Neural progenitor cell (in vitro differentiated cells): ENCODE results near the gene CEP85. TPM values are rescaled to one million over a fixed set of nuclear protein-coding genes. Genes with fewer than 3 reads are reported as not detected.

ENCODE experiments used
- DNase-seq: peaks from one replicate; pipeline ENCODE4 v3.0.0-alpha.2; 2016; ENCODE audit warnings: low spot score
- H2AFZ ChIP-seq: fragments of 200-600 bp; sonication (generic); replicated peaks from 2 replicates; pipeline ENCODE4 v1.6.1; 2016; ENCODE audit warnings: antibody characterized with exemption
- H3F3A ChIP-seq: fragments of 200-600 bp; sonication (generic); 2 replicates; pipeline ENCODE4 v1.6.1; 2016; ENCODE audit warnings: antibody characterized with exemption, low read depth
- H3K27ac ChIP-seq: fragments of 200-600 bp; sonication (generic); 2 replicates; pipeline ENCODE4 v1.5.1; 2016; ENCODE audit warnings: mild to moderate bottlenecking
- H3K27me3 ChIP-seq: fragments of 200-600 bp; sonication (generic); 2 replicates; pipeline ENCODE4 v1.6.1; 2016; ENCODE audit warnings: mild to moderate bottlenecking, moderate library complexity
- H3K36me3 ChIP-seq: fragments of 200-600 bp; sonication (generic); 2 replicates; pipeline ENCODE4 v1.5.1; 2016
- H3K4me1 ChIP-seq: fragments of 200-600 bp; sonication (generic); 2 replicates; pipeline ENCODE4 v1.6.1; 2016; ENCODE audit warnings: mixed run types
- H3K4me2 ChIP-seq: fragments of 200-600 bp; sonication (generic); 2 replicates; pipeline ENCODE4 v1.6.1; 2016
- H3K4me3 ChIP-seq: fragments of 200-600 bp; sonication (generic); 2 replicates; pipeline ENCODE4 v1.5.1; 2016
- H3K79me2 ChIP-seq: fragments of 200-600 bp; sonication (generic); 2 replicates; pipeline ENCODE4 v1.6.1; 2016; ENCODE audit warnings: low read depth
- H3K9ac ChIP-seq: fragments of 200-600 bp; sonication (generic); 2 replicates; pipeline ENCODE4 v1.6.1; 2016
- H3K9me3 ChIP-seq: fragments of 200-600 bp; sonication (generic); 2 replicates; pipeline ENCODE4 v1.5.1; 2016; ENCODE audit warnings: low read depth
- H4K20me1 ChIP-seq: fragments of 200-600 bp; sonication (generic); 2 replicates; pipeline ENCODE4 v1.6.1; 2016; ENCODE audit warnings: low read depth
- H3K27ac Mint-ChIP-seq: 3 replicates; pipeline ENCODE4 v1.8.0; 2021; ENCODE audit warnings: mixed read lengths
- H3K27me3 Mint-ChIP-seq: 2 replicates; pipeline ENCODE4 v1.8.0; 2022; ENCODE audit warnings: low read depth, mild to moderate bottlenecking, inconsistent platforms, moderate library complexity, mixed read lengths; ENCODE audit not compliant: insufficient read depth
- H3K36me3 Mint-ChIP-seq: 3 replicates; pipeline ENCODE4 v1.8.0; 2021; ENCODE audit warnings: mixed read lengths
- H3K4me1 Mint-ChIP-seq: 3 replicates; pipeline ENCODE4 v1.8.0; 2021; ENCODE audit warnings: mixed read lengths
- H3K4me3 Mint-ChIP-seq: 3 replicates; pipeline ENCODE4 v1.8.0; 2021; ENCODE audit warnings: mild to moderate bottlenecking, moderate library complexity, mixed read lengths
- H3K9me3 Mint-ChIP-seq: 3 replicates; pipeline ENCODE4 v1.8.0; 2020; ENCODE audit warnings: mixed read lengths
- CTCF ChIP-seq: fragments of 200-600 bp; sonication (generic); IDR thresholded peaks from 2 replicates; pipeline ENCODE4 v1.5.1; 2017; ENCODE audit warnings: antibody characterized with exemption, mild to moderate bottlenecking
- EZH2 ChIP-seq: fragments of 200-600 bp; sonication (generic); IDR thresholded peaks from 2 replicates; pipeline ENCODE4 v1.6.1; 2017; ENCODE audit warnings: antibody characterized with exemption, mild to moderate bottlenecking, moderate library complexity
- EZH2phosphoT487 ChIP-seq: fragments of 200-600 bp; sonication (generic); IDR thresholded peaks from 2 replicates; pipeline ENCODE4 v1.6.1; 2017; ENCODE audit warnings: antibody characterized with exemption
- total RNA-seq: library from RNA; depleted of rRNA; stranded (reverse); fragments of >200 nt; gene quantifications from 2 replicates; pipeline ENCODE4 v1.2.3, GENCODE V29; 2015; ENCODE audit warnings: low replicate concordance

CEP85 gene
- total RNA-seq, 1 donor from 2014 or later = 41.4 TPM

- H3K27ac Mint-ChIP-seq = no peak overlapping the region
- H3K27ac ChIP-seq = no peak overlapping the region
- H3K27me3 Mint-ChIP-seq = peaks cover 4% of the 10 kb centered on the region
- no peaks in the 10 kb centered on the region for H3F3A ChIP-seq
- H3K27me3 ChIP-seq = no peaks in the 10 kb centered on the region
- H3K4me3 Mint-ChIP-seq = no peak overlapping the region
- H3K4me2 ChIP-seq = no peak overlapping the region
- H3K9me3 ChIP-seq = no peaks in the 10 kb centered on the region
- no peaks in the 10 kb centered on the region for H3K9me3 Mint-ChIP-seq
- no peak overlapping the region for H3K9ac ChIP-seq
- no peaks in the 10 kb centered on the region for H3K79me2 ChIP-seq
- TF ChIP-seq EZH2phosphoT487 (no peak), CTCF (no peak), EZH2 (no peak)
- peaks cover 4% of the 10 kb centered on the region for H3K4me1 ChIP-seq
- H3K36me3 Mint-ChIP-seq = no peaks in the 10 kb centered on the region
- H3K36me3 ChIP-seq = no peaks in the 10 kb centered on the region
- H2AFZ ChIP-seq = peak overlapping the region; percentile 72
- H3K4me3 ChIP-seq = no peak overlapping the region
- H4K20me1 ChIP-seq = no peaks in the 10 kb centered on the region
- no peak for DNase-seq
- peaks cover 12% of the 10 kb centered on the region for H3K4me1 Mint-ChIP-seq
Measured at GRCh38 chr1:26203642-26204318, 30.2 kb upstream of the CEP85 start.

GRCh38 chr1:26210147-26210870, 23.7 kb upstream of the CEP85 start:
- Mint-ChIP-seq H3K4me3 (no peak overlapping the region), H3K4me1 (peaks cover 13% of the 10 kb centered on the region), H3K27ac (no peak overlapping the region), H3K36me3 (no peaks in the 10 kb centered on the region), H3K27me3 (peaks cover 2% of the 10 kb centered on the region), H3K9me3 (no peaks in the 10 kb centered on the region)
- Histone ChIP-seq H3K27me3 (no peaks in the 10 kb centered on the region), H3K9me3 (no peaks in the 10 kb centered on the region), H3K27ac (no peak overlapping the region), H3K79me2 (no peaks in the 10 kb centered on the region), H3K4me1 (no peaks in the 10 kb centered on the region), H3K36me3 (no peaks in the 10 kb centered on the region), H3K4me3 (no peak overlapping the region), H3K9ac (no peak overlapping the region), H2AFZ (no peak overlapping the region), H3F3A (no peaks in the 10 kb centered on the region), H4K20me1 (no peaks in the 10 kb centered on the region), H3K4me2 (no peak overlapping the region)
- no peak for DNase-seq
- TF ChIP-seq EZH2 (no peak), EZH2phosphoT487 (no peak), CTCF (no peak)

GRCh38 chr1:26212726-26213125, 21.3 kb upstream of the CEP85 start:
- H3K4me3 ChIP-seq = no peak overlapping the region
- H3K4me2 ChIP-seq = no peak overlapping the region
- no peaks in the 10 kb centered on the region for H3K36me3 ChIP-seq
- no peak for DNase-seq
- no peaks in the 10 kb centered on the region for H4K20me1 ChIP-seq
- no peak overlapping the region for H3K27ac Mint-ChIP-seq
- peaks cover 13% of the 10 kb centered on the region for H3K4me1 Mint-ChIP-seq
- no peaks in the 10 kb centered on the region for H3K27me3 ChIP-seq
- no peaks in the 10 kb centered on the region for H3K79me2 ChIP-seq
- H3K27me3 Mint-ChIP-seq = no peaks in the 10 kb centered on the region
- no peaks in the 10 kb centered on the region for H3K9me3 ChIP-seq
- H3F3A ChIP-seq = no peaks in the 10 kb centered on the region
- no peak overlapping the region for H3K9ac ChIP-seq
- no peak overlapping the region for H2AFZ ChIP-seq
- H3K9me3 Mint-ChIP-seq = no peaks in the 10 kb centered on the region
- TF ChIP-seq CTCF = no peak
- H3K4me1 ChIP-seq = no peaks in the 10 kb centered on the region
- H3K4me3 Mint-ChIP-seq = no peak overlapping the region
- H3K36me3 Mint-ChIP-seq = no peaks in the 10 kb centered on the region
- H3K27ac ChIP-seq = no peak overlapping the region
